Stomach smooth muscle (tissue), 2 donors: ENCODE measurements around the gene ZNF600.
"Not testable (repeated sequence)": the region's sequence is repeated elsewhere in the genome, so short reads cannot be mapped to it uniquely, and the experiment has no call there.

Source experiments
- H3K27ac ChIP-seq: one replicate; pipeline ENCODE4 v1.7.0; 2013; ENCODE audit warnings: mild to moderate bottlenecking, low read length, inconsistent platforms
- H3K27me3 ChIP-seq, 2 donors: one replicate each; pipeline ENCODE4 v1.7.0; 2013; ENCODE audit warnings: low read length in 2 of 2; ENCODE audit not compliant: insufficient read depth in 2 of 2, control insufficient read depth in 1 of 2
- H3K36me3 ChIP-seq, 2 donors: one replicate each; pipeline ENCODE4 v1.7.0; 2013; ENCODE audit warnings: low read length in 2 of 2; ENCODE audit not compliant: control insufficient read depth in 2 of 2, insufficient read depth in 2 of 2
- H3K4me1 ChIP-seq: one replicate; pipeline ENCODE4 v1.7.0; 2013; ENCODE audit warnings: low read length; ENCODE audit not compliant: control insufficient read depth, insufficient read depth
- H3K4me3 ChIP-seq, 2 donors: one replicate each; pipeline ENCODE4 v1.7.0; 2013; ENCODE audit warnings: low read length in 2 of 2
- H3K9ac ChIP-seq, 2 donors: one replicate each; pipeline ENCODE4 v1.7.0; 2013; ENCODE audit warnings: low read length in 2 of 2, mild to moderate bottlenecking in 1 of 2
- H3K9me3 ChIP-seq, 2 donors: one replicate each; pipeline ENCODE4 v1.7.0; 2013; ENCODE audit warnings: low read length in 2 of 2; ENCODE audit not compliant: control insufficient read depth in 2 of 2
- donor health status: healthy.
- donor health status: Pancreatic carcinoma.

ZNF600 gene

DNA sequence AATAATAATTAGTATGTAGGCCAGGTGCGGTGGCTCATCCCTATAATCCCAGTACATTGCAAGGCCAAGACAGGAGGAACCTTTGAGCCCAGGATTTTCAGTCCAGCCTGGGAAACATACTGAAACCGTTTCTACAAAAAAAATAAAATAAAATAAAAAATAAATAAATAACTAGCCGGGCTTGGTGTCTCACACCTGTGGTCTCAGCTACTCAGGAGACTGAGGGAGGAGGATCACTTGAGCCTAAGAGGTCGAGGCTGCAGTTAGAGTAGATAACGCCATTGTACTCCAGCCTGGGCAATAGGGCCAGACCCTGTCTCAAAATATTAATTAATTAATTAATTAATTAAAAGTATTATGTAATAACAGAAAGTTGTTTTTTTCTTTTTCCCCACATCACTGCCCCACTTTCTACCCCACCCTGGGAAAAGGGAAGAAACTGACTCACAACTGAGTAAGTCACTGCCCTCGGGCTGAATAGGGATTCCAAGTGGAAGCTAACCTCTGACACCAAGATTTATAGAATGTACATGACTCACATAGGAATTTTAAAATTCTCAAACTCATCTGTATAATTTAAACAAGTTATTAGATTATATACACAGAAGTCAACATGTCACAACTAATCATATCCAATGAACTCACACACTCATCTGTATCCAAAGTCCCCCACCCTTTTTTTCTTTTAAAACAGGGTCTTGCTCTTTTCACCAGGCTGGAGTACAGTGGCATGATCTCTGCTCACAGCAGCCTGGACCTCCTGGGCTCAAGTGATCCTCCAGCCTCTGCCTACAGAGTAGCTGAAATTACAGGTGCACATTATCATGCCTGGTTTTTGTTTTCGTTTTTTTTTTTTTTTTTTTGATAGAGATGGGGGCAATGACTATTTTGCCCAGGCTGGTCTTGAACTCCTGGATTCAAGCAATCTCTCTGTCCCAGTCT, 64.3 kb downstream of the ZNF600 start:
- H3K27ac ChIP-seq: no peak overlapping the region
- no peak overlapping the region for H3K4me3 ChIP-seq
- H3K36me3 ChIP-seq: peaks cover 4% of the 10 kb centered on the region in 2 donors
- no peaks in the 10 kb centered on the region for H3K4me1 ChIP-seq
- no peaks in the 10 kb centered on the region for H3K9me3 ChIP-seq
- no peak overlapping the region for H3K9ac ChIP-seq
- H3K27me3 ChIP-seq: no peaks in the 10 kb centered on the region

DNA sequence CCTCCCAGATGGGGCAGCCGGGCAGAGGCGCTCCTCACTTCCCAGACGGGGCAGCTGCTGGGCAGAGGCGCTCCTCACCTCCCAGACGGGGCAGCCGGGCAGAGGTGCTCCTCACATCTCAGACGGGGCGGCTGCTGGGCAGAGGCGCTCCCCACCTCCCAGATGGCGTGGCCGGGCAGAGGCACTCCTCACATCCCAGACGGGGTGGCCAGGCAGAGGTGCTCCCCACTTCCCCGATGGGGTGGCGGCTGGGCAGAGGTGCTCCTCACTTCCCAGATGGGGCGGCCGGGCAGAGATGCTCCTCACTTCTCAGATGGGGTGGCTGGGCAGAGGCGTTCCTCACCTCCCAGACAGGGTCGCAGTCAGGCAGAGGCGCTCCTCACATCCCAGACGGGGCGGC, 66.0 kb downstream of the ZNF600 start:
- H3K9me3 ChIP-seq, H3K27ac ChIP-seq, H3K9ac ChIP-seq, H3K27me3 ChIP-seq, H3K4me3 ChIP-seq, H3K36me3 ChIP-seq, H3K4me1 ChIP-seq: not testable (repeated sequence)

DNA sequence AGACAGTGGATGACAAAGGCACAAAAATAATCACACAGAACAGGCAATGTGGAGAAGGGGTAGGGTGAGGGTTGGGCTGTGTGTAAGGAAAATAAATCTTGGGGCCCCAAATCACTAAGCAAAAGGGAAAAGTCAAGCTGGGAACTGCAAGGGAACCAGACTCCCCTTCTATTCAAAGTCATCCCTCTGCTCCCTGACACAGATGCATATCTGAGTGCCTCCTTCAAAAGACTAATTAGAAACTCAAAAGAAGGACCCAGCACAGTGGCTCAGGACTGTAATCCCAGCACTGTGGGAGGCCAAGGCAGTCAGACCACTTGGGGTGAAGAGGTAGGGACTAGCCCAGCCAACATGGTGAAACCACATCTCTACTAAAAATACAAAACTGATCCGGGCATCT, 70.1 kb downstream of the ZNF600 start:
- Histone ChIP-seq H3K27me3 (no peaks in the 10 kb centered on the region), H3K9me3 (no peaks in the 10 kb centered on the region), H3K9ac (no peak overlapping the region), H3K4me1 (no peaks in the 10 kb centered on the region), H3K36me3 (peaks cover 9 to 22% of the 10 kb centered on the region in 2 donors), H3K4me3 (no peak overlapping the region), H3K27ac (no peak overlapping the region)

DNA sequence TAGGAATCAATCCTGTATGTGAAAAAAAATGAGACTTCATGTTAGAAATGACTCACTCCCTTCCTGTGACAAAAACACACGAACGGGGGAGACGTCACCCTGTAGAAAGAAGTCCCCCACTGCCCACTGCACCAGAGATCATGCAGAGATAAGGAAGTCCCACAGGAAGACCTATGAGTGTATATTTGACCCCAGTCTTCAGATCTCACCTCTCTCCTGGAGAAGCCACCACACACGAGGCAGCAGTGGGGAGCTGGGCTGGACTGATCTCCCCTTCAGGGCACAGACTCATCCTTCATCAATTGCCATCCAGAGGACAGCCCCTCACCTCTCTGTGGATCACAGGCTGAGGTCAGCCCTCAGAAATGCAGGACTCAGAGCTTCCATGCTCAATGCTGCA, 70.7 kb downstream of the ZNF600 start:
- peaks cover 9 to 25% of the 10 kb centered on the region in 2 donors for H3K36me3 ChIP-seq
- H3K9me3 ChIP-seq, H3K9ac ChIP-seq, H3K27me3 ChIP-seq, H3K4me1 ChIP-seq, H3K4me3 ChIP-seq, H3K27ac ChIP-seq: not testable (repeated sequence)

DNA sequence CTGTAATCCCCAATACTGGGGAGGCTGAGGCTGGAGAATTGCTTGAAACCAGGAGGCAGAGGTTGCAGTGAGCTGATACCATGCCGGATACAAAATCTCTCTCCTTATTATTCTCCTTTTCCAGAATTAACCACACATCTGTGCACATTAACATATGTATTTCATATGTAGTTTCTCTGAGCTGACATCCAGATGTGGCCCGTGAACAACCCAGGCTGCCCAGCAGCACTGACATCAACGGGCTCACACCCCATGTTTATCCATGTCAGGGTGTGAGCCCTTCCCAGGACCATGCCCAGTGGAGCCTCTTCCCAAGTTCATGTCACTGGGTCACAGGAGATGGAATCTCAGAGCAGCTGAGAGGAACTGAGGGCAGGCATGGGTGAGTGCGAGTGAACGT, 71.3 kb downstream of the ZNF600 start:
- not testable (repeated sequence) for H3K27ac ChIP-seq, H3K9ac ChIP-seq, H3K4me3 ChIP-seq, H3K4me1 ChIP-seq, H3K9me3 ChIP-seq, H3K27me3 ChIP-seq
- peaks cover 14 to 25% of the 10 kb centered on the region in 2 donors for H3K36me3 ChIP-seq
